ENCODE measurements around the gene AGBL4. TPM values are rescaled to one million over a fixed set of nuclear protein-coding genes. Genes with fewer than 3 reads are reported as not detected.

AGBL4 gene
- total RNA-seq, 4 donors from 2014 or later = 0.19 to 1.0 (median 1.0) TPM; not detected in 1

- TF ChIP-seq POLR2AphosphoS5 (IDR thresholded peaks at IDR 0.05) (no peak), POLR2A (IDR thresholded peaks at IDR 0.05) (no peak), EP300 (IDR thresholded peaks at IDR 0.05) (no peak), CTCF (IDR thresholded peaks at IDR 0.05) (no peak)
Observed at GRCh38 chr1:49171941-49172593, 851.7 kb downstream of the AGBL4 start.

GRCh38 chr1:49166031-49166430 lies 857.7 kb downstream of the AGBL4 start:
- Histone ChIP-seq H3K27ac (no peak overlapping the region), H3K4me1 (no peaks in the 10 kb centered on the region), H3K27me3 (no peaks in the 10 kb centered on the region), H3K9me3 (no peaks in the 10 kb centered on the region), H3K4me3 (no peak overlapping the region), H3K36me3 (no peaks in the 10 kb centered on the region)
- no peak for DNase-seq (ENCODE audit: low spot score in 2 of 2)
- WGBS = 71% methylated on average over 2 of the region's 2 CpGs
- TF ChIP-seq EP300 (IDR thresholded peaks at IDR 0.05) (no peak), CTCF (IDR thresholded peaks at IDR 0.05) (no peak), POLR2A (IDR thresholded peaks at IDR 0.05) (no peak), POLR2AphosphoS5 (IDR thresholded peaks at IDR 0.05) (no peak)

More at GRCh38 chr1:49171941-49172593, 851.7 kb downstream of the AGBL4 start:
- Histone ChIP-seq H3K36me3 (no peaks in the 10 kb centered on the region), H3K4me3 (no peak overlapping the region), H3K4me1 (no peaks in the 10 kb centered on the region), H3K27me3 (no peaks in the 10 kb centered on the region), H3K27ac (no peak overlapping the region), H3K9me3 (no peaks in the 10 kb centered on the region)
- no peak for DNase-seq (ENCODE audit: low spot score in 2 of 2)
- WGBS = 76% methylated on average over 2 of the region's 2 CpGs

GRCh38 chr1:49163031-49163430 lies 860.7 kb downstream of the AGBL4 start:
- Histone ChIP-seq H3K9me3 (peaks cover 7% of the 10 kb centered on the region), H3K36me3 (no peaks in the 10 kb centered on the region), H3K4me1 (no peaks in the 10 kb centered on the region), H3K27me3 (no peaks in the 10 kb centered on the region), H3K27ac (no peak overlapping the region), H3K4me3 (no peak overlapping the region)
- no peak for DNase-seq (ENCODE audit: low spot score in 2 of 2)
- TF ChIP-seq EP300 (IDR thresholded peaks at IDR 0.05) (no peak), POLR2AphosphoS5 (IDR thresholded peaks at IDR 0.05) (no peak), POLR2A (IDR thresholded peaks at IDR 0.05) (no peak), CTCF (IDR thresholded peaks at IDR 0.05) (no peak)
- WGBS = 63% methylated on average over 2 of the region's 2 CpGs

GRCh38 chr1:49160677-49161076 lies 863.1 kb downstream of the AGBL4 start:
- Histone ChIP-seq H3K36me3 (no peaks in the 10 kb centered on the region), H3K4me1 (no peaks in the 10 kb centered on the region), H3K27ac (no peak overlapping the region), H3K27me3 (no peaks in the 10 kb centered on the region), H3K9me3 (peaks cover 7% of the 10 kb centered on the region), H3K4me3 (no peak overlapping the region)
- no peak for DNase-seq (ENCODE audit: low spot score in 2 of 2)
- 71% methylated on average over 5 of the region's 6 CpGs for WGBS
- no peak for TF ChIP-seq POLR2AphosphoS5 (IDR thresholded peaks at IDR 0.05)
- TF ChIP-seq EP300 (IDR thresholded peaks at IDR 0.05) = no peak
- no peak for TF ChIP-seq POLR2A (IDR thresholded peaks at IDR 0.05)
- TF ChIP-seq CTCF (IDR thresholded peaks at IDR 0.05) = no peak

- no peaks in the 10 kb centered on the region for H3K27me3 ChIP-seq
- no peaks in the 10 kb centered on the region for H3K9me3 ChIP-seq
- TF ChIP-seq EP300 (IDR thresholded peaks at IDR 0.05) = no peak
- no peaks in the 10 kb centered on the region for H3K36me3 ChIP-seq
- WGBS = 71% methylated on average over 1 of the region's 1 CpG
- DNase-seq (ENCODE audit: low spot score in 2 of 2) = no peak
- no peak overlapping the region for H3K4me3 ChIP-seq
- no peak overlapping the region for H3K27ac ChIP-seq
- no peaks in the 10 kb centered on the region for H3K4me1 ChIP-seq
Observed at GRCh38 chr1:49136738-49137251, 887.0 kb downstream of the AGBL4 start.
